OCI-LY1 (cell line): Measurements from ENCODE around the gene GOLGA7B.

Source experiments
- H2AFZ ChIP-seq: fragments of 200-600 bp; sonication (generic), shearing (Covaris generic); 2 replicates; pipeline ENCODE4 v1.6.0; 2014; ENCODE audit warnings: antibody characterized with exemption, mild to moderate bottlenecking, low read length
- H3F3A ChIP-seq: fragments of 200-600 bp; sonication (generic), shearing (Covaris generic); 2 replicates; pipeline ENCODE4 v1.6.0; 2014; ENCODE audit warnings: mild to moderate bottlenecking, antibody characterized with exemption, low read length, moderate library complexity; ENCODE audit not compliant: insufficient read depth
- H3K27ac ChIP-seq: fragments of 200-600 bp; sonication (generic); 2 replicates; pipeline ENCODE4 v1.5.1; 2014; ENCODE audit warnings: low read length, mixed run types, mild to moderate bottlenecking, low read depth; ENCODE audit not compliant: poor library complexity, severe bottlenecking
- H3K27me3 ChIP-seq: fragments of 200-600 bp; sonication (generic); 2 replicates; pipeline ENCODE4 v1.6.0; 2014; ENCODE audit warnings: antibody characterized with exemption, mild to moderate bottlenecking, low read length, moderate library complexity; ENCODE audit not compliant: insufficient read depth
- H3K36me3 ChIP-seq: fragments of 200-600 bp; sonication (generic); 2 replicates; pipeline ENCODE4 v1.6.1; 2014; ENCODE audit warnings: mild to moderate bottlenecking, antibody characterized with exemption, low read length, moderate library complexity, mixed read lengths; ENCODE audit not compliant: insufficient read depth
- H3K4me1 ChIP-seq: fragments of 200-600 bp; sonication (generic); 2 replicates; pipeline ENCODE4 v1.5.1; 2014; ENCODE audit warnings: mild to moderate bottlenecking, low read length, moderate library complexity; ENCODE audit not compliant: insufficient read depth, severe bottlenecking
- H3K4me2 ChIP-seq: fragments of 200-600 bp; sonication (generic), shearing (Covaris generic); 2 replicates; pipeline ENCODE4 v1.6.1; 2014; ENCODE audit warnings: low read length
- H3K4me3 ChIP-seq: fragments of 200-600 bp; sonication (generic); 2 replicates; pipeline ENCODE4 v1.5.1; 2014; ENCODE audit warnings: low read length, low read depth, mild to moderate bottlenecking, mixed read lengths; ENCODE audit not compliant: poor library complexity, severe bottlenecking
- H3K79me2 ChIP-seq: fragments of 200-600 bp; shearing (Covaris generic); 2 replicates; pipeline ENCODE4 v1.6.1; 2016; ENCODE audit warnings: mixed run types, low read length, mixed read lengths; ENCODE audit not compliant: insufficient read depth
- H3K9ac ChIP-seq: fragments of 200-600 bp; sonication (generic), shearing (Covaris generic); 2 replicates; pipeline ENCODE4 v1.6.1; 2014; ENCODE audit warnings: mild to moderate bottlenecking, low read length, mixed read lengths
- H3K9me2 ChIP-seq: fragments of 200-600 bp; sonication (generic), shearing (Covaris generic); 2 replicates; pipeline ENCODE4 v1.6.1; 2014; ENCODE audit warnings: low read depth, mild to moderate bottlenecking, low read length, mixed read lengths
- H3K9me3 ChIP-seq: fragments of 200-600 bp; shearing (Covaris generic); 2 replicates; pipeline ENCODE4 v1.6.1; 2014; ENCODE audit warnings: low read length, mixed read lengths
- H4K20me1 ChIP-seq: fragments of 200-600 bp; sonication (generic), shearing (Covaris generic); 2 replicates; pipeline ENCODE4 v1.6.0; 2016; ENCODE audit warnings: mild to moderate bottlenecking, low read length; ENCODE audit not compliant: insufficient read depth
- CTCF ChIP-seq: fragments of 200-600 bp; sonication (generic), shearing (Covaris generic); IDR thresholded peaks from 2 replicates; pipeline ENCODE4 v1.5.1; 2017; ENCODE audit warnings: mild to moderate bottlenecking, antibody characterized with exemption, low read length, moderate library complexity, mixed read lengths
- EZH2 ChIP-seq: fragments of 200-600 bp; sonication (generic), shearing (Covaris generic); IDR thresholded peaks from 2 replicates; pipeline ENCODE4 v1.8.0; 2017; ENCODE audit warnings: borderline replicate concordance, mixed run types, mild to moderate bottlenecking, antibody characterized with exemption, low read length, moderate library complexity, mixed read lengths

GOLGA7B gene

GRCh38 chr10:97915346-97916131 lies 65.9 kb downstream of the GOLGA7B start:
- Histone ChIP-seq H3K9ac (no peak overlapping the region), H2AFZ (no peak overlapping the region)

GRCh38 chr10:97916586-97916985 lies 66.9 kb downstream of the GOLGA7B start:
- Histone ChIP-seq H2AFZ (no peak overlapping the region), H3K4me2 (no peak overlapping the region), H3K9ac (no peak overlapping the region), H4K20me1 (no peaks in the 10 kb centered on the region), H3K27me3 (no peaks in the 10 kb centered on the region), H3K27ac (no peak overlapping the region), H3K9me2 (no peaks in the 10 kb centered on the region), H3K79me2 (no peaks in the 10 kb centered on the region), H3K36me3 (no peaks in the 10 kb centered on the region), H3K9me3 (no peaks in the 10 kb centered on the region), H3K4me1 (no peaks in the 10 kb centered on the region), H3K4me3 (no peak overlapping the region), H3F3A (no peaks in the 10 kb centered on the region)
- TF ChIP-seq EZH2 (no peak), CTCF (no peak)

More at GRCh38 chr10:97915346-97916131, 65.9 kb downstream of the GOLGA7B start:
- Histone ChIP-seq H3K4me2 (no peak overlapping the region), H3K4me1 (no peaks in the 10 kb centered on the region), H4K20me1 (no peaks in the 10 kb centered on the region), H3K9me2 (no peaks in the 10 kb centered on the region), H3K27ac (no peak overlapping the region), H3K27me3 (no peaks in the 10 kb centered on the region), H3F3A (no peaks in the 10 kb centered on the region), H3K36me3 (no peaks in the 10 kb centered on the region), H3K79me2 (no peaks in the 10 kb centered on the region), H3K4me3 (no peak overlapping the region), H3K9me3 (no peaks in the 10 kb centered on the region)
- no peak for TF ChIP-seq CTCF
- TF ChIP-seq EZH2 = no peak

GRCh38 chr10:97919012-97919411 lies 69.4 kb downstream of the GOLGA7B start:
- no peak overlapping the region for H3K4me2 ChIP-seq
- H3K4me1 ChIP-seq = no peaks in the 10 kb centered on the region
- no peaks in the 10 kb centered on the region for H3K27me3 ChIP-seq
- H4K20me1 ChIP-seq = no peaks in the 10 kb centered on the region
- H2AFZ ChIP-seq = no peak overlapping the region
- no peak for TF ChIP-seq EZH2
- TF ChIP-seq CTCF = no peak
- H3K79me2 ChIP-seq = no peaks in the 10 kb centered on the region
- no peak overlapping the region for H3K4me3 ChIP-seq
- no peaks in the 10 kb centered on the region for H3K9me2 ChIP-seq
- H3K9ac ChIP-seq = no peak overlapping the region
- H3K36me3 ChIP-seq = no peaks in the 10 kb centered on the region
- H3F3A ChIP-seq = no peaks in the 10 kb centered on the region
- no peaks in the 10 kb centered on the region for H3K9me3 ChIP-seq
- H3K27ac ChIP-seq = no peak overlapping the region
